AG09309 (cell line): Measurements from ENCODE around the gene LTK.

Experiments used
- DNase-seq: peaks from one replicate; pipeline ENCODE4 v3.0.0-alpha.2; 2010; ENCODE audit warnings: low read depth
- H3K4me3 ChIP-seq: 2 replicates; pipeline ENCODE4 v1.5.1; 2011; ENCODE audit warnings: mild to moderate bottlenecking, low read depth, low read length, moderate library complexity; ENCODE audit not compliant: control insufficient read depth
- TF ChIP-seq, protein P1 (sequence below): IDR thresholded peaks from 2 replicates; pipeline ENCODE4 v1.5.1; 2011; ENCODE audit warnings: mild to moderate bottlenecking, low read depth, low read length, inconsistent platforms; ENCODE audit not compliant: insufficient read depth, control insufficient read depth; ENCODE audit errors: missing control alignments

The LTK gene

DNA sequence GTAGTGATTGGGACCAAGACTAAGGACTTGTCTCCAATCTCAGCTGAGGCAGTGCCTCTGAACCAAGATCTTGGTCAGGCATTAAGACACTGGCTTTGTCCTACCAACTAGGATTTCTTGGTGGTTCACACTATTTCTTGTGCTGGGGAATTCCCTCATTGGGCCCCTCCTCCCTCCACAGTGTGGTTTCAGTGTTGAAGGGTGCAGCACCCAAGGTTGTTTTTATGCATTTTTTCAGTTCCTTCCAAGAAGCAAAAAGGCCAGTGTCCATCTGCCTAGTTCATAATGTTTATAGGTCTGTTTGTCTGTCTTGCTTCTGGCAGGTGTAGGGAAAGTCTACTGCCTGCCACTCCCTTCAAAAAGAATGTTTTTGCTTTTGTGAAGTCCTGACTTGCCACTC is 30.5 kb downstream of the LTK start:
- no peak for DNase-seq
- TF ChIP-seq, protein P1, sequence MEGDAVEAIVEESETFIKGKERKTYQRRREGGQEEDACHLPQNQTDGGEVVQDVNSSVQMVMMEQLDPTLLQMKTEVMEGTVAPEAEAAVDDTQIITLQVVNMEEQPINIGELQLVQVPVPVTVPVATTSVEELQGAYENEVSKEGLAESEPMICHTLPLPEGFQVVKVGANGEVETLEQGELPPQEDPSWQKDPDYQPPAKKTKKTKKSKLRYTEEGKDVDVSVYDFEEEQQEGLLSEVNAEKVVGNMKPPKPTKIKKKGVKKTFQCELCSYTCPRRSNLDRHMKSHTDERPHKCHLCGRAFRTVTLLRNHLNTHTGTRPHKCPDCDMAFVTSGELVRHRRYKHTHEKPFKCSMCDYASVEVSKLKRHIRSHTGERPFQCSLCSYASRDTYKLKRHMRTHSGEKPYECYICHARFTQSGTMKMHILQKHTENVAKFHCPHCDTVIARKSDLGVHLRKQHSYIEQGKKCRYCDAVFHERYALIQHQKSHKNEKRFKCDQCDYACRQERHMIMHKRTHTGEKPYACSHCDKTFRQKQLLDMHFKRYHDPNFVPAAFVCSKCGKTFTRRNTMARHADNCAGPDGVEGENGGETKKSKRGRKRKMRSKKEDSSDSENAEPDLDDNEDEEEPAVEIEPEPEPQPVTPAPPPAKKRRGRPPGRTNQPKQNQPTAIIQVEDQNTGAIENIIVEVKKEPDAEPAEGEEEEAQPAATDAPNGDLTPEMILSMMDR, result no peak
- H3K4me3 ChIP-seq, result no peak overlapping the region

DNA sequence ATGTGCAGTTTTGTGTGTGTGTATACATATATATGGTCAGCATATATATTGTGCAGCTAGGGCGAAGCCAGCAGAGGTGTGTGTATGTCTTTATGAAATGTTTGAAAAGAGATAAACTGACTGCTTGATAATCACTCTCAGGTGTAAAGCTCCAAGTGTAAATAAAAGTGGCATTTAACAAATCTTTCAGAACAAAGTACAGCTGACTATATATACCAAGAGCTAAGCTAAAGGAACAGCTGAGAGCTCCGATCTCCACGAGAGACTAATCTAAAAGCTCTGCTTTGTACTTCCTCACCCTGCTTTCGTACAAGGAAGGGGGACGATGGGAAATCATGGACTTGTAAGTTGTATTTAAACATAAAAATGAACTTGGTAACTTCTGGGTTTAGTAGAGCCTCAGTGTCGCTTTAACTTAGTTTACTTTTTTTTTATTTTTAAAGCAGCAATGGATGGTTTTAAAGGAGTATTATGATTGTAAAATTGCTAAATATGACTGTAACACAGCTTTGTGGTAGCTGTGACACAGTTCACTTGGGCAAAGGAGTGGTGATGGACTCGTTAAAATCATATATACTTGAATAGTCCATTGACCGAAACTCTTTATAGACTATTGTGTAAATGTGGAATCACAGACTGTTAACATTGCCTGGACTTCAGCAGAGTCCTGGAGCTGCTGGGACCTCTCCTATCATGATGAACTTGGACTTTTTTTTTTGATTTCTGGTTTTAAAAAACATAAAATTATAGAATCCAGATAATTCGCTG is 31.3 kb downstream of the LTK start:
- DNase-seq, result no peak
- H3K4me3 ChIP-seq, result no peak overlapping the region
- TF ChIP-seq, protein P1, result no peak

DNA sequence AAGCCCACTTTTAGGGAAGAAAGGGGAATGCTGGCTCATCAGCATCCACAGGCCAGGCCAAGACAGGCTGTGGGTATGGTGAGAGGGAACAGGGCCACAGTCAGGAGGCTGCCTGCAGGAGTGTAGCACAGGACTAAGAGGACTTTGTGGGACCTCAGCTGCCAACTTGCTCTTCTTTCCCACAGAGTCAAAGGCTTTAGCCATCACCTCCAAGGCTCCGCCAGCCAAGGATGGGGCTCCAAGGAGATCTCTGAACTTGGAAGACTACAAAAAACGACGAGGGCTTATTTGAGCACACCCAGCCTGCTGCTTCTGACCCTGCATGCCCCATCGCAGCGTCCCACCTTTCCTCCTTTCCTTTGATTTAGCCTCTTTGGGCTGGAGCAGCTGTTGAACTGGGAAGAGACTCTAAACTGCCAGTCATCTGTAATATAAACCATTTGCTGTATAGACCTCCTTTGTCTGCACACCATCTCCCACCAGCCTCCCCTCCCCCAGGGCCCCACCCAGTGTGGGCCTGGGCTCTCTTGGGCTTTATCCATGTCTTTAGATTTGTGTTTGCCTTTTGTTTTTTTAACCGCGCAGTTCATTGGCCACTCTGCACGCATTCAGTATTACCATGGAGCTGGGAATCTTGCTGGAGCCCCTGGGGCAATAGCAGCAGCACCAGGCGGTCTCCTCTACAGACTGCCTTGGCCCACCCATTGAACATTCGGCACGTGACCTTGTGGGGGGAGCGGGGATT is 33.1 kb downstream of the LTK start:
- TF ChIP-seq, protein P1, result no peak

DNA sequence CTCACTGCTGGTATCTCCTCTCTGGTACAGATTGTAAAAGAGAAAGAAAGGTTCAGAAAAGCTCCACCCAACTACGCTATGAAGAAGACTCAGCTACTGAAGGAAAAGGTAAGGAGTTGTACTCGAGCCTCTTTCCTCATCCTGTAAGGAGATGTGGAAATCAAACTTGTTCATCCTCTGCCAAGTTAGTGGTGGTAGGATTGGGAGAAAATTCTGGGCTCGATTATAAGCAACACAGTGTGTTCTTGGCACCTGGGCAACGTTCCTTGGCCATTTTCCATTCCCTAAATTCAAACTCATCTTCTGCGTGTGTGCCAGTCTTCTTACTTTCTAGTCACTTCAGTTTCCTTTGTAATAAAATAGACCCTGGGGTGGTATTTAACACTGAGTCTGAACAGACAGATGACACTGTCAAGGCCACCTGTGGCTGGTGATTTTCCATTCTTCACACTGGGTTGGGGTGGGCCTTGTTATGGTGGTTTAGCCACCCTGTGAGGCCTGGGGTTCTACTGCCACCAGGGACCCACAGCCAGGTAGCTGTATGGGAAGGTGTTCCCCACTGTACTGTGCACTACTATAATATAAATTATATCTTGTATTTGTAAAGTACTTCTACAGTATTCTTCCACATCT is 37.1 kb downstream of the LTK start:
- TF ChIP-seq, protein P1, result no peak
- no peak overlapping the region for H3K4me3 ChIP-seq
- DNase-seq, result peak; percentile 32

More for the DNA sequence above, 33.1 kb downstream of the LTK start:
- no peak overlapping the region for H3K4me3 ChIP-seq
- DNase-seq, result no peak

DNA sequence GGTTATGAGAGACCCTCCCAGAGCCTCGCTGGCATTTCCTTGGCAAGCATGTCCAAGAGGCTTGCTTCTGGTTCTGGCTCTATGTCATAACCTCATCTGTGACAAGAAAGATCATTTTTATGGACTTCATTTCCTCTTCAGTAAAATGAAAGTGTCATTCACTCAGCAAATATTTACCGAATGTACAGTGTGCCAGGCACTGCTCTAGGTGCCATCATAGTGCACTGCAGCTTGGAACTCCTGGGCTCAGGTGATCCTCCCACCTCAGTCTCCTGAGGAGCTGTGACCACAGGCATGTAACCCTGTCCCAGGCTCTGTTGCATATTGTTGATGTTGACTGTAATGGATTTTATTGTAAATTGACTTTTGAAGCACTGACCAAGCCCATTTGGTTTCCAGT is 38.7 kb downstream of the LTK start:
- DNase-seq, result no peak
- TF ChIP-seq, protein P1, result no peak
- H3K4me3 ChIP-seq, result no peak overlapping the region

DNA sequence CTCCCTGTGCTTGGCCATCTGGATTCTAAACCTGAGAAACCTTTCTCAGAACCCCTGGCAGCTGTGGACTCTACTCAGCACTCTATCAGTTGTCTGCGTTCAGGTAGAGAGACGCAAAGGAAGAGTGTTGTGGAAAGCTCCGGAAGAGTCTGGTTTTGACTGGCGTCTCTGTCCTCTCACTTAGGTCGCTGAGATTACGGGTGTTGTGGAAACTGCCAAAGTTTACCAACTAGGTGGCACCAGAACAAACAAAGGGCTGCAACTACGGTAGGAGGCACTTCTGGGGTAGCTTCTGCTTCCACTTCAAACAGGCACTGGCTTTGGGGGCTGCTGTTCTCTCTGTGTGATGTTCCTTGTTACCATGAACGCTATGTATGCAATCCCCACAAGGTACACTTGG is 39.2 kb downstream of the LTK start:
- no peak for DNase-seq
- TF ChIP-seq, protein P1, result no peak
- no peak overlapping the region for H3K4me3 ChIP-seq
